Fibroblast of the aortic adventitia (primary cell): Measurements from ENCODE around the gene ZNF337. TPM values are rescaled to one million over a fixed set of nuclear protein-coding genes. Genes with fewer than 3 reads are reported as not detected.
"Not testable (repeated sequence)": the region's sequence is repeated elsewhere in the genome, so short reads cannot be mapped to it uniquely, and the experiment has no call there.

Experiments used
- DNase-seq: peaks from one replicate; pipeline ENCODE4 v3.0.0-alpha.2; 2010; ENCODE audit warnings: low read depth
- H3K4me3 ChIP-seq: 2 replicates; pipeline ENCODE4 v1.5.1; 2011; ENCODE audit warnings: low read depth, mild to moderate bottlenecking, control low read depth, low read length, moderate library complexity
- CTCF ChIP-seq: IDR thresholded peaks from 2 replicates; pipeline ENCODE4 v1.5.1; 2011; ENCODE audit warnings: mild to moderate bottlenecking, low read length, control low read depth, inconsistent platforms; ENCODE audit not compliant: insufficient read depth
- total RNA-seq: library from RNA; depleted of rRNA; stranded (reverse); fragments of >200 nt; gene quantifications from 2 replicates; pipeline ENCODE4 v1.2.3, GENCODE V29; 2012; ENCODE audit warnings: low replicate concordance

Gene ZNF337
- total RNA-seq, 1 donor, result 8.6 TPM

GRCh38 chr20:25707695-25708094 is 11.0 kb upstream of the ZNF337 start:
- TF ChIP-seq CTCF, result no peak
- DNase-seq, result no peak
- H3K4me3 ChIP-seq, result no peak overlapping the region

GRCh38 chr20:25706793-25707192 is 10.1 kb upstream of the ZNF337 start:
- no peak for TF ChIP-seq CTCF
- no peak for DNase-seq
- H3K4me3 ChIP-seq, result no peak overlapping the region

GRCh38 chr20:25705830-25706351 is 9.2 kb upstream of the ZNF337 start:
- no peak overlapping the region for H3K4me3 ChIP-seq
- no peak for TF ChIP-seq CTCF

GRCh38 chr20:25704303-25704702 is 7.7 kb upstream of the ZNF337 start:
- DNase-seq, H3K4me3 ChIP-seq: not testable (repeated sequence)

More at GRCh38 chr20:25705830-25706351, 9.2 kb upstream of the ZNF337 start:
- no peak for DNase-seq

GRCh38 chr20:25700835-25701234 is 4.2 kb upstream of the ZNF337 start:
- not testable (repeated sequence) for DNase-seq, H3K4me3 ChIP-seq

- TF ChIP-seq CTCF, result no peak
- DNase-seq, result peak; percentile 15
These were observed 3.3 kb upstream of the ZNF337 start for GRCh38 chr20:25699914-25700313.

GRCh38 chr20:25697132-25697446 is 436 bp upstream of the ZNF337 start:
- no peak for DNase-seq
- TF ChIP-seq CTCF, result no peak
- H3K4me3 ChIP-seq, result peak overlapping the region; percentile 93

More at GRCh38 chr20:25699914-25700313, 3.3 kb upstream of the ZNF337 start:
- H3K4me3 ChIP-seq, result no peak overlapping the region

GRCh38 chr20:25695532-25696370 is 902 bp downstream of the ZNF337 start:
- peak; percentile 14 for DNase-seq
- TF ChIP-seq CTCF, result no peak
- peak overlapping the region; percentile 93 for H3K4me3 ChIP-seq
